HepG2 (cell line): ENCODE measurements around the gene MED19. TPM values are rescaled to one million over a fixed set of nuclear protein-coding genes. Genes with fewer than 3 reads are reported as not detected.

Source experiments
- ATF3 ChIP-seq: sonication (generic); formaldehyde crosslinking; IDR thresholded peaks from 2 replicates; pipeline ENCODE4 v1.4.0; 2020; ENCODE audit warnings: missing genetic modification reagents
- ATF7 ChIP-seq, 2 experiments: fragments of 450-650 bp in 1 of 2; sonication (generic) in 1 of 2; formaldehyde crosslinking in 1 of 2; IDR thresholded peaks; 2 replicates each; pipeline versions ENCODE4 v1.4.0 to v1.6.1; 2016 to 2020; ENCODE audit warnings: antibody characterized with exemption in 1 of 2, mild to moderate bottlenecking in 1 of 2, missing genetic modification reagents in 1 of 2
- FOXA3 ChIP-seq: IDR thresholded peaks from 2 replicates; pipeline ENCODE4 v1.6.1; 2016; ENCODE audit warnings: missing genetic modification reagents, missing compliant biosample characterization
- GTF3A ChIP-seq: sonication (generic); formaldehyde crosslinking; conservative IDR thresholded peaks from 2 replicates; pipeline ENCODE4 v1.4.0; 2020; ENCODE audit warnings: mild to moderate bottlenecking, missing genetic modification reagents
- HOXA5 ChIP-seq: sonication (generic); formaldehyde crosslinking; IDR thresholded peaks from 2 replicates; pipeline ENCODE4 v1.4.0; 2020; ENCODE audit warnings: missing genetic modification reagents
- IKZF5 ChIP-seq: IDR thresholded peaks from 2 replicates; pipeline ENCODE4 v1.6.1; 2018; ENCODE audit warnings: missing genetic modification reagents, mild to moderate bottlenecking, missing compliant biosample characterization
- ISL2 ChIP-seq: sonication (generic); formaldehyde crosslinking; IDR thresholded peaks from 2 replicates; pipeline ENCODE4 v1.5.0; 2020; ENCODE audit warnings: missing genetic modification reagents
- LRRFIP1 ChIP-seq: sonication (generic); formaldehyde crosslinking; conservative IDR thresholded peaks from 2 replicates; pipeline ENCODE4 v1.4.0; 2020; ENCODE audit warnings: missing genetic modification reagents
- NFIB ChIP-seq: sonication (generic); formaldehyde crosslinking; IDR thresholded peaks from 2 replicates; pipeline ENCODE4 v1.9.0; 2021; ENCODE audit warnings: missing genetic modification reagents, mild to moderate bottlenecking, borderline replicate concordance
- SKI ChIP-seq: fragments of 450-650 bp; IDR thresholded peaks from one replicate; pipeline ENCODE4 v1.6.1; 2018; ENCODE audit warnings: mild to moderate bottlenecking; ENCODE audit not compliant: partially characterized antibody
- STAT5B ChIP-seq: sonication (generic); formaldehyde crosslinking; IDR thresholded peaks from 2 replicates; pipeline ENCODE4 v1.4.0; 2020; ENCODE audit warnings: missing genetic modification reagents
- TSC22D2 ChIP-seq: sonication (generic); formaldehyde crosslinking; IDR thresholded peaks from 2 replicates; pipeline ENCODE4 v1.5.1; 2020; ENCODE audit warnings: missing genetic modification reagents, mild to moderate bottlenecking, borderline replicate concordance
- ZBTB33 ChIP-seq: sonication (generic); formaldehyde crosslinking; IDR thresholded peaks from 2 replicates; pipeline ENCODE4 v1.4.0; 2020; ENCODE audit warnings: missing genetic modification reagents
- ZFAT ChIP-seq: sonication (generic); formaldehyde crosslinking; conservative IDR thresholded peaks from 2 replicates; pipeline ENCODE4 v1.8.1; 2023; ENCODE audit warnings: missing genetic modification reagents, inconsistent platforms
- ZNF407 ChIP-seq: sonication (generic); formaldehyde crosslinking; IDR thresholded peaks from one replicate; pipeline ENCODE4 v1.5.1; 2020; ENCODE audit warnings: mild to moderate bottlenecking, missing genetic modification reagents; ENCODE audit errors: not compliant biosample characterization
- ZNF761 ChIP-seq: sonication (generic); formaldehyde crosslinking; conservative IDR thresholded peaks from 2 replicates; pipeline ENCODE4 v1.4.0; 2020; ENCODE audit warnings: mild to moderate bottlenecking, missing genetic modification reagents
- polyA plus RNA-seq, 8 experiments: library from polyadenylated mRNA; depleted of rRNA in 3 of 8; stranded (reverse) in 7 of 8; unstranded in 1 of 8; fragments of >200 nt; fragmentation: Illumina TruSeq in 4 of 8; extraction: Trizol in 4 of 8; gene quantifications; 2 replicates each; pipeline versions ENCODE4 v1.2.1 to v1.2.3, GENCODE V29; 2011 to 2016; ENCODE audit warnings: low read depth in 4 of 8, missing spikeins in 1 of 8, mixed read lengths in 1 of 8; ENCODE audit not compliant: insufficient read depth in 1 of 8
- total RNA-seq, 5 experiments: library from RNA; depleted of rRNA; stranded (reverse); fragments of >200 nt; fragmentation: Illumina TruSeq; extraction: Trizol; gene quantifications; 2 replicates each; pipeline ENCODE4 v1.2.3, GENCODE V29; 2016; ENCODE audit warnings: low read depth in 1 of 5

MED19 gene
- total and polyA plus RNA-seq, 2 of the 13 experiments (the other 11 are each of a cell fraction or from before 2014, with no cell fraction given), result 12.9 to 13.8 TPM

GRCh38 chr11:57668434-57668782 is 43.6 kb downstream of the MED19 start (continued):
- TF ChIP-seq ZNF407 (CRISPR knock-in tag) (peak; percentile 4), LRRFIP1 (CRISPR knock-in tag) (no peak), FOXA3 (CRISPR knock-in tag) (no peak), GTF3A (CRISPR knock-in tag) (0 out of 2 replicates have a peak, but pooled peaks have one; percentile 3), ZBTB33 (CRISPR knock-in tag) (no peak), ATF7 (IDR thresholded peaks at IDR 0.05) (no peak), ATF7 (CRISPR knock-in tag; IDR thresholded peaks at IDR 0.05) (no peak), ZFAT (CRISPR knock-in tag) (no peak), STAT5B (0 out of 2 replicates have a peak, but pooled peaks have one; percentile 5), HOXA5 (CRISPR knock-in tag) (0 out of 2 replicates have a peak, but pooled peaks have one; percentile 16), TSC22D2 (CRISPR knock-in tag) (no peak), SKI (no peak), ISL2 (CRISPR knock-in tag) (peak; percentile 16; the same call in 1 of the 2 replicates), NFIB (CRISPR knock-in tag) (no peak), IKZF5 (CRISPR knock-in tag) (no peak), ATF3 (CRISPR knock-in tag) (no peak), ZNF761 (CRISPR knock-in tag) (0 out of 2 replicates have a peak, but pooled peaks have one; percentile 9)
